NT2/D1 (cell line): ENCODE results near the gene C1orf21.

Experiments used
- DNase-seq: peaks from one replicate; pipeline ENCODE4 v3.0.0-alpha.2; 2011; ENCODE audit warnings: low read depth, low spot score
- H3K27me3 ChIP-seq: 2 replicates; pipeline ENCODE4 v1.6.0; 2011; ENCODE audit warnings: mild to moderate bottlenecking; ENCODE audit not compliant: insufficient read length, insufficient read depth
- H3K36me3 ChIP-seq: 2 replicates; pipeline ENCODE4 v1.6.1; 2011; ENCODE audit warnings: mild to moderate bottlenecking, low read length, mixed read lengths; ENCODE audit not compliant: insufficient read depth, insufficient read length
- H3K4me1 ChIP-seq: 2 replicates; pipeline ENCODE4 v1.5.1; 2011; ENCODE audit not compliant: insufficient read depth, insufficient read length
- H3K4me3 ChIP-seq: 2 replicates; pipeline ENCODE4 v1.5.1; 2011; ENCODE audit warnings: low read depth; ENCODE audit not compliant: insufficient read length
- H3K9ac ChIP-seq: 2 replicates; pipeline ENCODE4 v1.6.0; 2011; ENCODE audit warnings: low read depth; ENCODE audit not compliant: insufficient read length
- H3K9me3 ChIP-seq: 2 replicates; pipeline ENCODE4 v1.5.1; 2011; ENCODE audit warnings: mild to moderate bottlenecking, low read length; ENCODE audit not compliant: insufficient read depth
- SUZ12 ChIP-seq: IDR thresholded peaks from 2 replicates; pipeline ENCODE4 v1.6.1; 2011; ENCODE audit not compliant: insufficient read length, insufficient read depth; ENCODE audit errors: extremely low read depth
- YY1 ChIP-seq: IDR thresholded peaks from 2 replicates; pipeline ENCODE4 v1.6.1; 2011; ENCODE audit not compliant: insufficient read length, insufficient read depth
- ZNF274 ChIP-seq: IDR thresholded peaks from 2 replicates; pipeline ENCODE4 v1.6.1; 2011; ENCODE audit warnings: mild to moderate bottlenecking, low read depth, low read length

Gene C1orf21

GRCh38 chr1:184641894-184642293 is 255.1 kb downstream of the C1orf21 start:
- no peaks in the 10 kb centered on the region for H3K4me1 ChIP-seq
- TF ChIP-seq SUZ12 (no peak), YY1 (no peak), ZNF274 (no peak)
- DNase-seq, result no peak

GRCh38 chr1:184643661-184644060 is 256.8 kb downstream of the C1orf21 start:
- H3K27me3 ChIP-seq, result no peaks in the 10 kb centered on the region
- H3K9ac ChIP-seq, result no peak overlapping the region
- H3K4me1 ChIP-seq, result no peaks in the 10 kb centered on the region
- no peaks in the 10 kb centered on the region for H3K9me3 ChIP-seq
- no peaks in the 10 kb centered on the region for H3K36me3 ChIP-seq
- TF ChIP-seq SUZ12 (no peak), ZNF274 (no peak), YY1 (no peak)
- no peak overlapping the region for H3K4me3 ChIP-seq
- no peak for DNase-seq

More at GRCh38 chr1:184641894-184642293, 255.1 kb downstream of the C1orf21 start:
- Histone ChIP-seq H3K36me3 (no peaks in the 10 kb centered on the region), H3K9ac (no peak overlapping the region), H3K27me3 (no peaks in the 10 kb centered on the region), H3K9me3 (no peaks in the 10 kb centered on the region), H3K4me3 (no peak overlapping the region)

GRCh38 chr1:184644771-184645170 is 257.9 kb downstream of the C1orf21 start:
- no peak for DNase-seq
- no peak overlapping the region for H3K4me3 ChIP-seq
- no peaks in the 10 kb centered on the region for H3K9me3 ChIP-seq
- no peaks in the 10 kb centered on the region for H3K27me3 ChIP-seq
- TF ChIP-seq YY1, result no peak
- TF ChIP-seq SUZ12, result no peak
- no peak for TF ChIP-seq ZNF274
- H3K9ac ChIP-seq, result no peak overlapping the region
- no peaks in the 10 kb centered on the region for H3K4me1 ChIP-seq
- no peaks in the 10 kb centered on the region for H3K36me3 ChIP-seq

- no peak for DNase-seq
- Histone ChIP-seq H3K4me1 (no peaks in the 10 kb centered on the region), H3K27me3 (no peaks in the 10 kb centered on the region), H3K36me3 (no peaks in the 10 kb centered on the region), H3K9ac (no peak overlapping the region), H3K9me3 (no peaks in the 10 kb centered on the region), H3K4me3 (no peak overlapping the region)
- no peak for TF ChIP-seq YY1
- no peak for TF ChIP-seq SUZ12
- TF ChIP-seq ZNF274, result no peak
Measured at GRCh38 chr1:184646178-184646701, 259.4 kb downstream of the C1orf21 start.

GRCh38 chr1:184646824-184647223 is 260.0 kb downstream of the C1orf21 start:
- no peak for DNase-seq
- TF ChIP-seq ZNF274, result no peak
- no peak for TF ChIP-seq YY1
- TF ChIP-seq SUZ12, result no peak
- Histone ChIP-seq H3K9ac (no peak overlapping the region), H3K27me3 (no peaks in the 10 kb centered on the region), H3K4me3 (no peak overlapping the region), H3K9me3 (0 out of 2 replicates have a peak, but pooled peaks cover 3% of the 10 kb centered on the region), H3K36me3 (no peaks in the 10 kb centered on the region), H3K4me1 (no peaks in the 10 kb centered on the region)

- H3K36me3 ChIP-seq, result no peaks in the 10 kb centered on the region
Measured at GRCh38 chr1:184647471-184647870, 260.6 kb downstream of the C1orf21 start.

GRCh38 chr1:184648160-184648855 is 261.5 kb downstream of the C1orf21 start:
- Histone ChIP-seq H3K4me1 (no peaks in the 10 kb centered on the region), H3K9ac (no peak overlapping the region), H3K4me3 (no peak overlapping the region), H3K36me3 (no peaks in the 10 kb centered on the region), H3K9me3 (0 out of 2 replicates have a peak, but pooled peaks cover 14% of the 10 kb centered on the region), H3K27me3 (no peaks in the 10 kb centered on the region)
- no peak for TF ChIP-seq YY1
- no peak for TF ChIP-seq SUZ12
- no peak for TF ChIP-seq ZNF274
- DNase-seq, result no peak

More at GRCh38 chr1:184647471-184647870, 260.6 kb downstream of the C1orf21 start:
- H3K9me3 ChIP-seq, result 0 out of 2 replicates have a peak, but pooled peaks cover 9% of the 10 kb centered on the region
- no peak overlapping the region for H3K9ac ChIP-seq
- no peaks in the 10 kb centered on the region for H3K27me3 ChIP-seq
- no peaks in the 10 kb centered on the region for H3K4me1 ChIP-seq
- no peak overlapping the region for H3K4me3 ChIP-seq
- TF ChIP-seq SUZ12 (no peak), YY1 (no peak), ZNF274 (no peak)
- DNase-seq, result no peak
